Astrocyte of the spinal cord (primary cell): ENCODE measurements around the gene BIRC3.
"Not testable (repeated sequence)": the region's sequence is repeated elsewhere in the genome, so short reads cannot be mapped to it uniquely, and the experiment has no call there.

Source experiments
- DNase-seq: peaks from one replicate; pipeline ENCODE4 v3.0.0; 2011; ENCODE audit warnings: low read depth, low spot score
- H3K4me3 ChIP-seq: 2 replicates; pipeline ENCODE4 v1.5.1; 2011; ENCODE audit warnings: low read depth, mild to moderate bottlenecking, low read length, moderate library complexity
- in situ Hi-C: cut with HindIII; loops from 2 replicates; pipeline ENCODE4 v1.10.0; 2017; ENCODE audit warnings: low sequenced_read_pairs
- TF ChIP-seq, protein P1 (sequence below): IDR thresholded peaks from 2 replicates; pipeline ENCODE4 v1.5.1; 2012; ENCODE audit warnings: low read depth, mild to moderate bottlenecking, low read length, inconsistent platforms

Gene BIRC3

DNA sequence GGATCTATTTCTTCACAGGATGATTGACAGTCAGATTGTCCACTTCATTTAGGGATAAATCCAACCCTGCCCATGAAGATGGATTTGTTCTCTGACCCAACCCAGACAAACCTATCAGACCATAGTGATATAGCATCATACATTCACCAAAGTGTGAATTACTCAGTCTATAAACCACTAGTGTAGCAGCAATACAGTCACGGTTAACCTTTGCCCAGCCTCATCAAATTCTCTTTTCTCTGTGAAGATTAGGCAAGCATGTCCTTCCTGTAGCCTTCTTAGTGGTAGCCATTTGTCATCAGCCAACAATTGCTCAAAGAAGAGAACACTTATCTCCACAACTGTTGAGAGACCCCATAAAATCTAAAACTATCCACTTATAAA lies 15.3 kb downstream of the BIRC3 start:
- TF ChIP-seq, protein P1, sequence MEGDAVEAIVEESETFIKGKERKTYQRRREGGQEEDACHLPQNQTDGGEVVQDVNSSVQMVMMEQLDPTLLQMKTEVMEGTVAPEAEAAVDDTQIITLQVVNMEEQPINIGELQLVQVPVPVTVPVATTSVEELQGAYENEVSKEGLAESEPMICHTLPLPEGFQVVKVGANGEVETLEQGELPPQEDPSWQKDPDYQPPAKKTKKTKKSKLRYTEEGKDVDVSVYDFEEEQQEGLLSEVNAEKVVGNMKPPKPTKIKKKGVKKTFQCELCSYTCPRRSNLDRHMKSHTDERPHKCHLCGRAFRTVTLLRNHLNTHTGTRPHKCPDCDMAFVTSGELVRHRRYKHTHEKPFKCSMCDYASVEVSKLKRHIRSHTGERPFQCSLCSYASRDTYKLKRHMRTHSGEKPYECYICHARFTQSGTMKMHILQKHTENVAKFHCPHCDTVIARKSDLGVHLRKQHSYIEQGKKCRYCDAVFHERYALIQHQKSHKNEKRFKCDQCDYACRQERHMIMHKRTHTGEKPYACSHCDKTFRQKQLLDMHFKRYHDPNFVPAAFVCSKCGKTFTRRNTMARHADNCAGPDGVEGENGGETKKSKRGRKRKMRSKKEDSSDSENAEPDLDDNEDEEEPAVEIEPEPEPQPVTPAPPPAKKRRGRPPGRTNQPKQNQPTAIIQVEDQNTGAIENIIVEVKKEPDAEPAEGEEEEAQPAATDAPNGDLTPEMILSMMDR, result no peak
- H3K4me3 ChIP-seq, result no peak overlapping the region
- DNase-seq, result no peak
- in situ Hi-C loops, result no loop called here

DNA sequence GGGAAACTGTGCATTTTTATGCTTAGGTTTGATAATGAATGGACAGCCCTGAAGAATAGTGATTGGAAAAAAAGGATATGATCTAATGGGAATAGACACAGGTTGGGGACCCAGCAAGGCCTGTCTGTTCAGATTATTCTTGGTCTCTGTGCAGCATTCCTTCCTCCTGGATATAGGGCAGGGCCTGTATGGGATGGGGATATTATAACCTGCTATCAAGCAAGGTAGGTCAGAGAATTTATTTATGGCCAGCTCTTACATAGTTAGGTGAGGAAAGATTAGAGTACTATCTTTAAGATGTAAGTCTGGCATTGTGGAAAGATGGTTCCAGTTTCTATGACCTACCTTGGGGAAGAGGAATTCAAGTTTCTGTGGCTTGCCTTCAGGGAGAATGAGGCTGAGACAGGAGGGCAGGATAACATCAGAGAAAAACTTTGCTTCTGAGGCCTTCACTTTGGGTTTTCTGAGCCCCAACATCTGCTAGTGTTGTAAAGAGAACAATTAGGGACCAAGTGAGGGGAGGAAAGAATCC lies 21.3 kb downstream of the BIRC3 start:
- TF ChIP-seq, protein P1, result no peak
- in situ Hi-C loops, result no loop called here
- no peak for DNase-seq
- H3K4me3 ChIP-seq, result no peak overlapping the region

- in situ Hi-C loops, DNase-seq, H3K4me3 ChIP-seq: not testable (repeated sequence)
Observed at GRCh38 chr11:102341311-102341710, 24.0 kb downstream of the BIRC3 start.

GRCh38 chr11:102341844-102342318 lies 24.6 kb downstream of the BIRC3 start:
- in situ Hi-C loops, result no loop called here
- TF ChIP-seq, protein P1, result peak; percentile 81
- peak; percentile 85 for DNase-seq

GRCh38 chr11:102343809-102344208 lies 26.5 kb downstream of the BIRC3 start:
- in situ Hi-C loops, result no loop called here
- no peak for DNase-seq
- TF ChIP-seq, protein P1, result no peak
- H3K4me3 ChIP-seq, result no peak overlapping the region

More at GRCh38 chr11:102341844-102342318, 24.6 kb downstream of the BIRC3 start:
- no peak overlapping the region for H3K4me3 ChIP-seq

- TF ChIP-seq, protein P1, result no peak
- DNase-seq, result peak; percentile 59
- in situ Hi-C loops, result no loop called here
- H3K4me3 ChIP-seq, result peak overlapping the region; percentile 88
Observed at GRCh38 chr11:102345904-102346303, 28.6 kb downstream of the BIRC3 start.

- TF ChIP-seq, protein P1, result no peak
- peak; percentile 64 for DNase-seq
- H3K4me3 ChIP-seq, result peak overlapping the region; percentile 88
- in situ Hi-C loops, result no loop called here
Observed at GRCh38 chr11:102346456-102346747, 29.1 kb downstream of the BIRC3 start.
